Stimulated activated CD8-positive, alpha-beta memory T cell treated with anti-CD3 and anti-CD28 coated beads, Interleukin-4, amount 100 ng/mL, for 4 hours (primary cell): Measurements from ENCODE around the gene SAP25.
"Not testable (repeated sequence)": the region's sequence is repeated elsewhere in the genome, so short reads cannot be mapped to it uniquely, and the experiment has no call there.

Source experiments
- DNase-seq, 2 donors: peaks; one replicate each; pipeline ENCODE4 v3.0.0-alpha.2; 2020; ENCODE audit warnings: low read depth in 2 of 2, low spot score in 1 of 2

The SAP25 gene

GRCh38 chr7:100562195-100563099, 11.3 kb downstream of the SAP25 start:
- no peak for DNase-seq

GRCh38 chr7:100561491-100562194, 12.1 kb downstream of the SAP25 start:
- DNase-seq = no peak

- DNase-seq = no peak
Observed at GRCh38 chr7:100559127-100559526, 14.6 kb downstream of the SAP25 start.

- no peak for DNase-seq
Observed at GRCh38 chr7:100556541-100556940, 17.2 kb downstream of the SAP25 start.

GRCh38 chr7:100555701-100556100, 18.0 kb downstream of the SAP25 start:
- DNase-seq = no peak

GRCh38 chr7:100553032-100553431, 20.7 kb downstream of the SAP25 start:
- DNase-seq = no peak

GRCh38 chr7:100552532-100552931, 21.2 kb downstream of the SAP25 start:
- no peak for DNase-seq

GRCh38 chr7:100548446-100548845, 25.3 kb downstream of the SAP25 start:
- not testable (repeated sequence) for DNase-seq

- DNase-seq = no peak
Observed at GRCh38 chr7:100547872-100548271, 25.8 kb downstream of the SAP25 start.

- DNase-seq = no peak
Observed at GRCh38 chr7:100546926-100547800, 26.5 kb downstream of the SAP25 start.

- DNase-seq = no peak
Observed at GRCh38 chr7:100546129-100546925, 27.4 kb downstream of the SAP25 start.

- no peak for DNase-seq
Observed at GRCh38 chr7:100545360-100546128, 28.2 kb downstream of the SAP25 start.

GRCh38 chr7:100544967-100545359, 28.7 kb downstream of the SAP25 start:
- no peak for DNase-seq

- no peak for DNase-seq
Observed at GRCh38 chr7:100544386-100544785, 29.3 kb downstream of the SAP25 start.

- no peak for DNase-seq
Observed at GRCh38 chr7:100543586-100543985, 30.1 kb downstream of the SAP25 start.

GRCh38 chr7:100541309-100541708, 32.4 kb downstream of the SAP25 start:
- DNase-seq = not testable (repeated sequence)

GRCh38 chr7:100540073-100540723, 33.5 kb downstream of the SAP25 start:
- DNase-seq = no peak

- DNase-seq = no peak
Observed at GRCh38 chr7:100539436-100540006, 34.2 kb downstream of the SAP25 start.
